Keratinocyte (primary cell): ENCODE results near the gene PCDH15.

Experiments
- CTCF ChIP-seq, 3 experiments: IDR thresholded peaks in 1 of 3; conservative IDR thresholded peaks in 1 of 3; optimal IDR thresholded peaks in 1 of 3; 2 replicates in 2 of 3; 3 replicates in 1 of 3; pipeline versions ENCODE3 to v1.5.1; 2011; ENCODE audit warnings: low read length in 3 of 3, mild to moderate bottlenecking in 3 of 3, moderate library complexity in 2 of 3, control low read depth in 1 of 3, inconsistent platforms in 1 of 3; ENCODE audit not compliant: insufficient read depth in 2 of 3; ENCODE audit errors: extremely low read depth in 1 of 3
- EZH2 ChIP-seq: IDR thresholded peaks from one replicate; pipeline ENCODE4 v1.6.1; 2012; ENCODE audit warnings: inconsistent platforms, mild to moderate bottlenecking, low read length, moderate library complexity

DNA sequence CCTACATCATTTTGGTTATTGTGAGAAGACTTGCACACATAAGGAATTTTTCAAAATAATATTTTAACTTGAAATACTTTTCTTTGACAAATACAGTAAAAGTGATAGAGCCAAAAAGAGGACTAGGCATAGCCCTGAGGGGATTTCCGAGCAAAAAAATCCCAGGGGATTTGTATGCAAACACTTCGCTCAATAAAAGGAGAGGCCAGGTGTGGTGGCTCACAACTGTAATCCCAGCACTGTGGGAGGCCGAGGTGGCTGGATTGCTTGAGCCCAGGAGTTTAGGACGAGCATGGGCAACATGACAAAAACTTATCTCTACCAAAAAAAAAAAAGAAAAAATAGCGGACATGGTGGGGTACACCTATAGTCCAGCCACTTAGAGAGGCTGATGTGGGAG is 193.0 kb downstream of the PCDH15 start:
- TF ChIP-seq CTCF (optimal IDR thresholded peaks at IDR 0.05 in 1 of 3, IDR thresholded peaks at IDR 0.05 in 1 of 3, conservative IDR thresholded peaks at IDR 0.05 in 1 of 3; ENCODE audit: extremely low read depth in 1 of 3, insufficient read depth in 2 of 3, low read length in 3 of 3): no peak
- TF ChIP-seq EZH2: no peak
